Ishikawa (cell line): ENCODE measurements around the gene EXOC4.

Experiments used
- CEBPB ChIP-seq: IDR thresholded peaks from 2 replicates; pipeline ENCODE4 v1.6.1; 2012
- EGR1 ChIP-seq: IDR thresholded peaks from 2 replicates; pipeline ENCODE4 v1.6.1; 2012
- EP300 ChIP-seq: IDR thresholded peaks from 2 replicates; pipeline ENCODE4 v1.6.1; 2012; ENCODE audit warnings: borderline replicate concordance
- YY1 ChIP-seq: IDR thresholded peaks from 2 replicates; pipeline ENCODE4 v1.6.1; 2012; ENCODE audit warnings: low read depth
- TF ChIP-seq, protein P1 (sequence below): IDR thresholded peaks from 2 replicates; pipeline ENCODE4 v1.6.1; 2012
- TF ChIP-seq, protein P2 (sequence below): IDR thresholded peaks from 2 replicates; pipeline ENCODE4 v1.6.1; 2012; ENCODE audit warnings: low read depth, mild to moderate bottlenecking

DNA sequence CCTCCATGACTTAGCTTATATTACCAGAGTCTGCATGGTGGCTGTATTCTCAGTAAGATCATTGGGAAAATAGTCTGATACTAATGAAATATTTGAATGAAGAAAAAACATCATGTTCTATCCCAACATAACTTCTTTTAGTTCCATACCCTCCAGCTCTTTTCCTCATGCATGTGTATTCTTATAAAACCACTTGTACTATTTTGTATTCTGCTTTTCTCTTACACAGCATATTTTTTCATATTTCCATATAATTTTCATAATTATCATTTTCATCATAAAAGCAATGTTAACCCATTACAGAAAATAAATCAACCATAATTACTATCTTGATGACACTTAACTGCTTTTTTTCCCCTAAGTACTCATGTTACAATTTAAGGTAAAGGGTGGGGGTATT, 503.0 kb downstream of the EXOC4 start:
- TF ChIP-seq EP300 (no peak), EGR1 (no peak), CEBPB (no peak), YY1 (no peak)
- TF ChIP-seq, protein P1, sequence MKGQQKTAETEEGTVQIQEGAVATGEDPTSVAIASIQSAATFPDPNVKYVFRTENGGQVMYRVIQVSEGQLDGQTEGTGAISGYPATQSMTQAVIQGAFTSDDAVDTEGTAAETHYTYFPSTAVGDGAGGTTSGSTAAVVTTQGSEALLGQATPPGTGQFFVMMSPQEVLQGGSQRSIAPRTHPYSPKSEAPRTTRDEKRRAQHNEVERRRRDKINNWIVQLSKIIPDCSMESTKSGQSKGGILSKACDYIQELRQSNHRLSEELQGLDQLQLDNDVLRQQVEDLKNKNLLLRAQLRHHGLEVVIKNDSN: no peak
- TF ChIP-seq, protein P2, sequence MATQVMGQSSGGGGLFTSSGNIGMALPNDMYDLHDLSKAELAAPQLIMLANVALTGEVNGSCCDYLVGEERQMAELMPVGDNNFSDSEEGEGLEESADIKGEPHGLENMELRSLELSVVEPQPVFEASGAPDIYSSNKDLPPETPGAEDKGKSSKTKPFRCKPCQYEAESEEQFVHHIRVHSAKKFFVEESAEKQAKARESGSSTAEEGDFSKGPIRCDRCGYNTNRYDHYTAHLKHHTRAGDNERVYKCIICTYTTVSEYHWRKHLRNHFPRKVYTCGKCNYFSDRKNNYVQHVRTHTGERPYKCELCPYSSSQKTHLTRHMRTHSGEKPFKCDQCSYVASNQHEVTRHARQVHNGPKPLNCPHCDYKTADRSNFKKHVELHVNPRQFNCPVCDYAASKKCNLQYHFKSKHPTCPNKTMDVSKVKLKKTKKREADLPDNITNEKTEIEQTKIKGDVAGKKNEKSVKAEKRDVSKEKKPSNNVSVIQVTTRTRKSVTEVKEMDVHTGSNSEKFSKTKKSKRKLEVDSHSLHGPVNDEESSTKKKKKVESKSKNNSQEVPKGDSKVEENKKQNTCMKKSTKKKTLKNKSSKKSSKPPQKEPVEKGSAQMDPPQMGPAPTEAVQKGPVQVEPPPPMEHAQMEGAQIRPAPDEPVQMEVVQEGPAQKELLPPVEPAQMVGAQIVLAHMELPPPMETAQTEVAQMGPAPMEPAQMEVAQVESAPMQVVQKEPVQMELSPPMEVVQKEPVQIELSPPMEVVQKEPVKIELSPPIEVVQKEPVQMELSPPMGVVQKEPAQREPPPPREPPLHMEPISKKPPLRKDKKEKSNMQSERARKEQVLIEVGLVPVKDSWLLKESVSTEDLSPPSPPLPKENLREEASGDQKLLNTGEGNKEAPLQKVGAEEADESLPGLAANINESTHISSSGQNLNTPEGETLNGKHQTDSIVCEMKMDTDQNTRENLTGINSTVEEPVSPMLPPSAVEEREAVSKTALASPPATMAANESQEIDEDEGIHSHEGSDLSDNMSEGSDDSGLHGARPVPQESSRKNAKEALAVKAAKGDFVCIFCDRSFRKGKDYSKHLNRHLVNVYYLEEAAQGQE: no peak
